ENCODE data around the gene LCN9.
A peak's percentile ranks its signal among the peaks of the same experiment; 100 is the strongest.
"Not testable (repeated sequence)": the region's sequence is repeated elsewhere in the genome, so short reads cannot be mapped to it uniquely, and the experiment has no call there.

Gene LCN9

GRCh38 chr9:135647884-135648283 is 15.2 kb upstream of the LCN9 start:
- DNase-seq: no peak

- DNase-seq: peak in 1 of 51 donors; percentile 37
Measured at GRCh38 chr9:135648494-135649410, 14.4 kb upstream of the LCN9 start.

GRCh38 chr9:135649508-135649907 is 13.6 kb upstream of the LCN9 start:
- DNase-seq: no peak

DNA sequence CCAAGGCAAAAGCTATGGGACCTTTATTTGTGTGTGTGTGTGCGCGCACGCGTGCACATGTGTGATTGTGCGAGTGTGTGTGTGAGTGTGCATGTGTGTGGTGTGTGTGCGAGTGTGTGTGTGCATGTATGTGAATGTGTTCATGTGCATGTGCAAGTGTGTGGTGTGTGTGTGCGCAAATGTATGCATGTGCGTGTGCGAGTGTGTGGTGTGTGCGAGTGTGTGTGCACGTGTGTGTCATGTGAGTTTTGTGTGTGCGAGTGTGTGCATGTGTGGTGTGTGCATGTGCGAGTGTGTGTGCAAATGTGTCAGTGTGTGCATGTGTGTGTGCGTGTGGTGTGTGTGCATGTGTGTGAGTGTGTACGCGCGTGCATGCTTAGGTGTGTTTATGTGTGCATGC is 12.7 kb upstream of the LCN9 start:
- no peak for DNase-seq

DNA sequence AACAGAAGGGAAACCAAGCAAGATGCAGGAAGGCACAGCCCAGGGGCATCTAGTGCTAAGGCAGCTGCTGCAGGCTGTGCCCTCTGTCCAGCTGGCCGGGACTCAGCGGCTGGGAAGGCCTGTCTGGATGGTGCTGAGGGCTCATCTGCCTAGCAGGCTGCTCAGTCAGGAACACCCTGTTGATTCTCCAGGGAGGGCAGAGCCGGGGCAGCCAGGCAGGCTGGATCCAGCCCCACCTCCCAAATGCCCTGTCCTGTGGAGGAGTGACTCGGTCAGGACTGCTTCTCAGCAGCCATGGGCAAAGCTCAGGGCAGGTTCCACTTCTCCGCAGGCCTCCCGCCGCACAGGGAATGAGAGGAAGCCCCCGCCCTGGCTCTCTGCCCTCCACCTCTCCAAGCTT is 7.8 kb upstream of the LCN9 start:
- no peak for DNase-seq

DNA sequence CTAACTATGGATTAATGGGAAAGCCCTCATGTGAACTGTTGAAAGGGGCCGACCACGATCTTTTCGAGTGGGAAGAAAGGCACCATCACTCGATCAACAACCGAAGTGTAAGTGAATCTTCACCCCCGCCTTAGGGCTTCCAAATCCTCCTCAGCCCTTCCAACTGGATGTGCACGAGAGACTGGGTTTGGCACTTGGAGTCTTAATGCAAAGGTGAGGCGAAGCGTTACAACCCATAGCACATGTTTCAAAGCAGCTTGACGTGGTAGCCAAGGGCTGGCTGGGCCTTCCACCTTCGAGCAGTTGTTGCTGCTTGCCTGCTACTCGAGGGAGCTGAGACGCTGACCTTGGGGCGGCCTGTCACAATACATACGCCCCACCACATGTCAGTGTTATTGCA is 5.7 kb upstream of the LCN9 start:
- no peak for DNase-seq

DNA sequence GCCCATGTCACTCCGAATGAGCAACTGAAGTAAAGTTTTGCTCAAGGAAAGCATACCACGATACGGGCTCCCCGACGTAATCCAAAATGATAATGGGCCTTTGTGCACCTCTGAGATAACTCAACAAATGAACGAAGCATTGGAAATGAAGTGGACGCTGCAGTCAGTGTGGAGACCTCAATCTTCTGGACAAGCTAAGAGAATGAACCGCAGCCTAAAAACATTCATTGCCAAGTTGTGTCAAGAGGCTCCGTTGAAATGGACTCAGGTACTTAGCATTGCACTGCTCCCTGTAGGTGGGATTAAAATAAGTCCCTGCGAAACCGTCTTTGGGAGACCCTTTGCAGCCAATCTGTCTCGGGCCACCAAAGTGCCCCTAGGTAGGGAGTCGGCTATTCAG is 3.9 kb upstream of the LCN9 start:
- DNase-seq: no peak

DNA sequence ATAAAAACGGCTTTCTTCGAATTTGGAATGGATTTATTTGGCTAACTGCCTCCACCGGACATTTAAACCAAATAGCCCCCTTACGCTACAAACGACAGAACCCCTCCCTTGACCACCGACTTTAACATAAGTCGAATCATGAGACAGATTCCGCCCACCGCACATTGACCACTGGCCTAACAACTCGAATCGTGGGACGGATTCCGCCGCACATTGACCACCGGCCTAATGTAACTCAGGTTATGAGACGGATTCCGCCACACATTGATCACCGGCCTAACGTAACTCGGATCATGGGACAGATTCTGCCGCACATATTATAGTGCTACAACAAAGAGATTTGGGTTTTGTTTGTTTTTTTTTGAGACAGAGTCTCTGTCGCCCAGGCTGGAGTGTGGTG is 2.7 kb upstream of the LCN9 start:
- DNase-seq: no peak

DNA sequence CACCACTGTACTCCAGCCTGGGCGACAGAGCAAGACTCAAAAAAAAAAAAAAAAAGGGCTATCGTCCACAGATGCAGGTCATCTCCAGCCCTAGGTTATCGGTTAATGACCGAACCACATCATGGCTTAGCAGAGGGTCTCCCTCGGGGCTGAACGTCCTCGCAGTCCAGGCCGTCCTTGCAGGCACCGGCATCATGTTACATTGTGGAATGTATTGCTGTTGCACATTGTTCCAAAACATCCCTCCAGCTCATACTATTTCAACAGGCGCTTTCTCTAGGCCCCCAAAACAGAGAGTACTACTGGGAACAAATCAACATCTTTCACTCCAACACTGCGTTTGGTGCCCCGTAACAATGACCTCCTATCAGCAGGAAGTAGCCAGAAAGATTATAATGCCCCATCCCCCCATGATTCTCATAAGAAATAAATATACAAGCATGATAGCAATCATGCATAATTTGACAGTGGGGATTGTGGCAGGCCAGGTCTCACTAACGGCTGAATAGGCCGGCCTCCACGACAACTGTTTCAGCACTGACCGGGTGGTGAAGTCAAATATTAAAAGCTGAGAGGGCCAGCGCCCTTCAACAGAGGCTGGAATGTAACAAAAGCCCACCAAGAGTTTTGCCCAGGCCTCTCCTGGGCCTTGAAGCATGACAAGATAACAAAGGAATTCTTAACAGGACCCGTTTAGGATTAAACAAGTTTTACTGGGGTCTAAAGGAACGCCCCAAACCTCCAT is 1.1 kb upstream of the LCN9 start:
- DNase-seq: no peak

DNA sequence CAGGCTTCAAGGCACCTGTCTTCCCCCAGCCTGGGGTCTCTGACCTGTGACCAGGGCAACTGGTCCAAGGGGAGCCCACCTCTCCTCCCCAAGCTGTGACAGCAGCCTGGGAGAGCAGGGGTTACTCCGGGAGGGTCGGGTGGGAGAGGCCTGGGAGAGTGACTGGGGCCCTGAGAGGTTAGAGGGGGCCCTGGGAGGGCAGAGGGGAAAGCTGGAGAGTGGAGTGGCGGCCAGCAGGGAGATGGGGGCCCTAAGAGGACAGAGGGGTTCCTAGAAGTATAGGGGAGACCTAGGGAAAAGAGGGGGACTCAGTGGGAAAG is 302 bp downstream of the LCN9 start:
- no peak for DNase-seq

GRCh38 chr9:135663857-135664256 is 748 bp downstream of the LCN9 start:
- no peak for DNase-seq

GRCh38 chr9:135664266-135664665 is 1.2 kb downstream of the LCN9 start:
- DNase-seq: no peak

- DNase-seq: no peak
Measured at GRCh38 chr9:135664801-135665794, 2.0 kb downstream of the LCN9 start.

DNA sequence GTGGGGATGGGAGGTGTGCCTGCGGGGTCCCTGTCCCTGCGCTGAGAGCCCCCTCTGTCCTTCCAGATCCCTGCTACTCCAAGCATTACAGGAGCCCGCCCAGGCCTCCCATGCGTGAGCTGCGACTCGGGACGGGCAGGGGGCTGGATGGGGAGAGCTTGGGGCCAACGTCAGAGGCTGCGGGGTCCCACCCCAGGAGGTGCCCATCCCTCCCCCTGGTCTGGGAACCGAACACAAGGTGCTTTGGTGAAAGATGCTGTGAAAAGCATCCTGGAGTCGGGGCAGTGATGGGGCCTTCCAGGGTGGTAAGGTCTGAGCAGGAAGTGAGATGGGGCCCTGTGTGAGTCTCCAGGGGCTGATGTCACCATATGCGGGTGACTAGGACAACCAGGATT is 2.7 kb downstream of the LCN9 start:
- no peak for DNase-seq

GRCh38 chr9:135666534-135667462 is 3.7 kb downstream of the LCN9 start:
- no peak for DNase-seq

GRCh38 chr9:135667463-135668001 is 4.4 kb downstream of the LCN9 start:
- DNase-seq: peak in 2 of 51 donors; percentile 4 to 9

DNA sequence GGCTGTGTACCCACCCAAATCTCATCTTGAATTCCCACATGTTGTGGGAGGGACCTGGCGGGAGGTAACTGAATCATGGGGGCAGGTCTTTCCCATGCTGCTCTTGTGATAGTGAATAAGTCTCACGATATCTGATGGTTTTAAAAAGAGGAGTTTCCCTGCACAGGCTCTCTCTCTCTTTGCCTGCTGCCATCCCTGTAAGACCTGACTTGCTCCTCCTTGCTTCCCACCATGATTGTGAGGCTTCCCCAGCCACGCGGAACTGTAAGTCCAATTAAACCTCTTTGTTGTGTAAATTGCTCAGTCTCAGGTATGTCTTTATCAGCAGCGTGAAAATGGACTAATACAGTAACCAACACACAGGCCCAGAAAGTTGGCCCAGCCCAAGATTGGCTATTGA is 5.9 kb downstream of the LCN9 start:
- DNase-seq: not testable (repeated sequence)

DNA sequence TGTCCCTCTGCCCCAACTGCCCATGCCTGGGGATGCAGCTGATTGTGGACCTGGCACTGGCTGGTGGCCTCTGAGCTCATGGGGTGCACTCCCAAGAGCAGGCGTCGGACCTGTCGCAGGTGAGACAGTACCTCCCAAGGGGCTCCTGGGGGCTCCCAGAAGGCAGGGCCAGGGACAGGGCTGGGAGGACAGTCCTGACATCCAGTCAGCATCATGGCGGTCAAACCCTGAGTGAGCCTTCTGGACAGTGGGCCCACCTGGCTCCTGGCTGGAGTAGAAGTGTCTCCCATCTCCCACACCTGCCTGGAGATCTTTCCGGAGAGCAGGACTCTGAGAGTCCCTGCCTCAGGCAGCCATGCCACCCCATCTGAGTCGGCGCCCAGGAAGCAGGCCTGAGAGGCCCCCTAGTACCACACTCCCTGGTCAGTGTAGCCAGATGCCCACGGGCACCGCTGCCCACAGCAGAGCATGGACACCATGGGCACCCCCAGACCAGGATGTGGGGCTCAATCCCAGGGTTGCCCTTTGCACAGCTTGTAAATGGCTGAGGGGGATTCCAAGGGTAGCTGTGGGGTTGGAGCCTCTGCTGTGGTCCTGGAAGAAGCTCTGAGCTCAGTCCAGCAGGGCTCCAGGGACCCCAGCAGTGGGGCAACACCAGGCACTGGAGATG is 6.6 kb downstream of the LCN9 start:
- DNase-seq: no peak

DNA sequence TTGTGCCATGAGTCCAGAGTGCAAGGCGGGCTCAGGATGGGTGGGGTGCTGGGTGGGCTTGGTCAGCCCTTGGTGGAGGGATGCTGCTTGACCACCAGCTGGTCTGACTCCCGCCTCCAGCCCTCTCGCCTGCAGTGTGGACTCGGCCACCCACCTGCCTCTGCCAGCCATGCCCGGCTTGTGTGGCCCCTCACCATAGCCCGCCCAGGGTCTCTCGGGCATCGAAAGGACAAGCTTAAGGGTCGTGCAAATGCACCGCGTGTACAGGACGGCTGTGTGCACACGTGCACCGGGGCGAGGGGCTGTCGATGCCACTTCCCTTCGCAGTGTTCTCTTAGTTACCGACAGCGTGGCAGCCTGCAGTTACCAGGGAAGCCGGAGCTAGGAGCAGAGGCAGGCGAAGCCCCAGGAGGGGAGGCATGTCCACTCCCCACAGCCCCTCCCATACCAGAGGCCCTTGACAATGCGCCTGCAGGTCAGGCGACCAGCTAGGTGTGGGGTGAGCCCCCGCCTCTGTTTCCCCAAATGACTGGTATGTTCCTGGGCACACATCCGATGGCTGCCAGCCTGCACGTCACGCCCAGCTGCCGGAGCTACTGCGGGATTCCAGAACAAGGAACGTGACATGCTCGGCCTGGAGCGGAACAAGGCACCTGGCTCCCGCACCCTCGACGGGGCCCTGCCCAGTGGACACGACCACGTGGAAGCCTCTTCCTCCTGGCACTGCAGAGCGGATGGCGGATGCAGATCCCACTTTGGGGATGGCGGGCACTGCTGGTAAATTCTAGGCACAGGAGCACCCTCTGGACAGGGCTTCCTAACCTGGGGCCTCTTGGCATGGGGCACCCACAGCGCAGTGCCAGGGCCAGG is 7.8 kb downstream of the LCN9 start:
- DNase-seq: no peak
